Testis (tissue), 3 donors: ENCODE results near the gene MEIS2. TPM values are rescaled to one million over a fixed set of nuclear protein-coding genes. Genes with fewer than 3 reads are reported as not detected.

ENCODE experiments used
- DNase-seq: peaks from one replicate; pipeline ENCODE4 v3.0.0-alpha.2; 2019
- H3K27ac ChIP-seq, 2 donors: fragments of 200-600 bp; sonication (generic); one replicate each; pipeline ENCODE4 v1.5.1; 2019
- H3K27me3 ChIP-seq: fragments of 200-600 bp; sonication (generic); one replicate; pipeline ENCODE4 v1.5.1; 2019
- H3K36me3 ChIP-seq: fragments of 200-600 bp; sonication (generic); one replicate; pipeline ENCODE4 v1.5.1; 2017; ENCODE audit warnings: low read depth; ENCODE audit errors: missing control alignments
- H3K4me1 ChIP-seq: fragments of 200-600 bp; sonication (generic); one replicate; pipeline ENCODE4 v1.5.1; 2019
- H3K4me3 ChIP-seq, 2 donors: fragments of 200-600 bp; sonication (generic); one replicate each; pipeline ENCODE4 v1.5.1; 2017 to 2019
- H3K9me3 ChIP-seq: fragments of 200-600 bp; sonication (generic); one replicate; pipeline ENCODE4 v1.5.1; 2017
- CTCF ChIP-seq, 3 experiments: fragments of 450-650 bp in 2 of 3; fragments of 200-600 bp in 1 of 3; sonication (generic) in 1 of 3; IDR thresholded peaks; one replicate each; pipeline ENCODE4 v1.5.1; 2016 to 2019; ENCODE audit warnings: antibody characterized with exemption in 3 of 3, mild to moderate bottlenecking in 2 of 3, moderate library complexity in 1 of 3
- POLR2A ChIP-seq: fragments of 450-650 bp; IDR thresholded peaks from one replicate; pipeline ENCODE4 v1.6.1; 2017; ENCODE audit warnings: antibody characterized with exemption, mild to moderate bottlenecking, moderate library complexity
- WGBS, 2 donors: methylation state at CpG; one replicate each; pipeline ENCODE4 v1.1.5; 2018; 5-methylcytosine and 5-hydroxymethylcytosine counted together
- intact Hi-C: fragments of 100-400 bp; cut with DNase I; formaldehyde crosslinking; loops from one replicate; pipeline ENCODE4 v1.15.1; 2023; ENCODE audit warnings: low total_unique reads
- polyA plus RNA-seq: library from polyadenylated mRNA; stranded (reverse); fragments of 350-450 nt; fragmentation: Illumina TruSeq; extraction: RNeasy Lipid Tissue Mini Kit (QIAGEN cat#74804); gene quantifications from one replicate; pipeline ENCODE4 v1.2.3, GENCODE V29; 2014; ENCODE audit warnings: low read depth, low replicate concordance; ENCODE audit not compliant: insufficient read depth
- total RNA-seq, 2 donors: library from RNA; depleted of rRNA; stranded (reverse); fragments of >200 nt; gene quantifications; one replicate each; pipeline ENCODE4 v1.2.3, GENCODE V29; 2016

Gene MEIS2
- total and polyA plus RNA-seq, 3 donors from 2014 or later: 7.0 to 19.4 (median 15.7) TPM

GRCh38 chr15:37142371-37142770 is 42.0 kb upstream of the MEIS2 start:
- no peak for TF ChIP-seq POLR2A
- no peak for TF ChIP-seq CTCF (IDR thresholded peaks at IDR 0.05)
- no peaks in the 10 kb centered on the region for H3K27me3 ChIP-seq
- no peaks in the 10 kb centered on the region for H3K9me3 ChIP-seq
- intact Hi-C loops: no loop called here
- no peaks in the 10 kb centered on the region for H3K36me3 ChIP-seq
- DNase-seq: no peak
- H3K4me1 ChIP-seq: no peaks in the 10 kb centered on the region
- H3K4me3 ChIP-seq: no peak overlapping the region
- no peak overlapping the region for H3K27ac ChIP-seq

- no peak for DNase-seq
- Histone ChIP-seq H3K4me1 (no peaks in the 10 kb centered on the region), H3K27me3 (no peaks in the 10 kb centered on the region), H3K9me3 (no peaks in the 10 kb centered on the region), H3K27ac (no peak overlapping the region), H3K36me3 (no peaks in the 10 kb centered on the region), H3K4me3 (no peak overlapping the region)
- 82 to 83% methylated on average over 3 of the region's 3 CpGs for WGBS, 2 donors
- intact Hi-C loops: no loop called here
- no peak for TF ChIP-seq CTCF (IDR thresholded peaks at IDR 0.05)
- TF ChIP-seq POLR2A: no peak
These were observed 40.2 kb upstream of the MEIS2 start for GRCh38 chr15:37140531-37141058.

- intact Hi-C loops: no loop called here
- 69 to 79% methylated on average over 5 of the region's 5 CpGs for WGBS, 2 donors
- no peaks in the 10 kb centered on the region for H3K4me1 ChIP-seq
- no peak for TF ChIP-seq POLR2A
- no peak for TF ChIP-seq CTCF (IDR thresholded peaks at IDR 0.05)
- no peaks in the 10 kb centered on the region for H3K36me3 ChIP-seq
- H3K9me3 ChIP-seq: no peaks in the 10 kb centered on the region
- no peak overlapping the region for H3K4me3 ChIP-seq
- DNase-seq: no peak
- H3K27ac ChIP-seq: no peak overlapping the region
- H3K27me3 ChIP-seq: no peaks in the 10 kb centered on the region
These were observed 38.4 kb upstream of the MEIS2 start for GRCh38 chr15:37138591-37139215.

- no peaks in the 10 kb centered on the region for H3K36me3 ChIP-seq
- no peaks in the 10 kb centered on the region for H3K27me3 ChIP-seq
- no peaks in the 10 kb centered on the region for H3K9me3 ChIP-seq
- H3K4me1 ChIP-seq: no peaks in the 10 kb centered on the region
- no peak for DNase-seq
- intact Hi-C loops: no loop called here
- H3K27ac ChIP-seq: no peak overlapping the region
- 64 to 86% methylated on average over 2 of the region's 2 CpGs for WGBS, 2 donors
- H3K4me3 ChIP-seq: no peak overlapping the region
- no peak for TF ChIP-seq POLR2A
- no peak for TF ChIP-seq CTCF (IDR thresholded peaks at IDR 0.05)
These were observed 36.9 kb upstream of the MEIS2 start for GRCh38 chr15:37137221-37137620.

- TF ChIP-seq POLR2A (no peak), CTCF (IDR thresholded peaks at IDR 0.05) (no peak)
- 92 to 94% methylated on average over 2 of the region's 2 CpGs for WGBS, 2 donors
- no peak for DNase-seq
- intact Hi-C loops: no loop called here
- H3K4me1 ChIP-seq: no peaks in the 10 kb centered on the region
- no peak overlapping the region for H3K4me3 ChIP-seq
- no peak overlapping the region for H3K27ac ChIP-seq
- no peaks in the 10 kb centered on the region for H3K36me3 ChIP-seq
- H3K27me3 ChIP-seq: no peaks in the 10 kb centered on the region
- no peaks in the 10 kb centered on the region for H3K9me3 ChIP-seq
These were observed 36.3 kb upstream of the MEIS2 start for GRCh38 chr15:37136666-37137065.
